Pancreas (tissue), 10 donors: ENCODE measurements around the gene SLC41A3. TPM values are rescaled to one million over a fixed set of nuclear protein-coding genes. Genes with fewer than 3 reads are reported as not detected.
A peak's percentile ranks its signal among the peaks of the same experiment; 100 is the strongest.

ENCODE experiments used
- ATAC-seq, 4 donors: fragments of 200-7000 bp; cut with Tn5 transposase; one replicate each; pipeline versions ENCODE4 v1.8.0 to v1.9.1; 2020; ENCODE audit warnings: mild to moderate bottlenecking in 4 of 4, moderate library complexity in 4 of 4
- DNase-seq, 6 donors: peaks; one replicate each; pipeline ENCODE4 v3.0.0-alpha.2; 2020
- FAIRE-seq: peaks from 2 replicates; lab custom pipeline; 2012; peaks lifted over from hg19 to GRCh38; lab: Jason Lieb, UNC
- H3K27ac ChIP-seq, 4 donors: fragments of 200-600 bp; sonication (generic); 1 replicate in 3 of 4; 2 replicates in 1 of 4; pipeline versions ENCODE4 v1.5.0 to v1.8.0; 2020
- H3K27me3 ChIP-seq, 4 donors: fragments of 200-600 bp; one replicate each; pipeline ENCODE4 v1.8.0; 2021
- H3K36me3 ChIP-seq, 3 donors: fragments of 200-600 bp; sonication (generic) in 1 of 3; one replicate each; pipeline versions ENCODE4 v1.5.0 to v1.8.0; 2020 to 2021
- H3K4me1 ChIP-seq, 3 donors: fragments of 200-600 bp; one replicate each; pipeline ENCODE4 v1.8.0; 2021
- H3K4me3 ChIP-seq, 4 donors: fragments of 200-600 bp; sonication (generic) in 2 of 4; one replicate each; pipeline versions ENCODE4 v1.5.0 to v1.8.0; 2020 to 2021
- H3K9me3 ChIP-seq, 4 donors: fragments of 200-600 bp; one replicate each; pipeline ENCODE4 v1.8.0; 2021
- CTCF ChIP-seq, 4 donors: fragments of 200-600 bp; sonication (generic) in 3 of 4; IDR thresholded peaks; one replicate each; pipeline versions ENCODE4 v1.5.0 to v1.8.0; 2021; ENCODE audit warnings: antibody characterized with exemption in 4 of 4
- WGBS, 2 donors: extraction: QIAGEN DNeasy Blood & Tissue Kit; methylation state at CpG; one replicate each; pipeline ENCODE4 v1.1.7; 2013; 5-methylcytosine and 5-hydroxymethylcytosine counted together
- intact Hi-C, 3 donors: fragments of 100-400 bp; cut with DNase I; formaldehyde crosslinking; loops; one replicate each; pipeline versions ENCODE4 v1.11.1 to v1.14.2; 2022
- polyA plus RNA-seq, 2 donors: library from polyadenylated mRNA; stranded (reverse); fragments of 200-250 nt; gene quantifications; one replicate each; pipeline ENCODE4 v1.2.3, GENCODE V29; 2013
- total RNA-seq, 6 donors: library from RNA; stranded (reverse); fragmentation: NEBNext Ultra II Directional in 4 of 6; extraction: Animal tissue kit (Norgen Biotek cat#: 25700) in 4 of 6; gene quantifications; one replicate each; pipeline versions ENCODE4 v1.2.1 to v1.2.4, GENCODE V29; 2021 to 2023
- donor health status: healthy with polysubstance abuse.
- donor health status: DM: no; HTN: no; CAD: no; lungs with moderate emphysema.
- donor health status: DM: no; HTN: no; CAD: no.
- donor health status: control.
- donor health status: control.
- donor health status: Bipolar disorder and iron deficiency.
- donor health status: DM: yes; HTN: yes; CAD: no.
- donor health status: DM: no; HTN: no; CAD: no.
- donor health status: DM: no; HTN: no; CAD: no.
- donor health status: DM: yes; HTN: yes; CAD: no.

SLC41A3 gene
- total and polyA plus RNA-seq, 8 donors, result 19.4 to 38.1 (median 31.1) TPM

GRCh38 chr3:126112531-126113237 is 28.8 kb upstream of the SLC41A3 start:
- H3K36me3 ChIP-seq, result peaks cover 0 to 8% (median 0%) of the 10 kb centered on the region in 3 donors
- H3K27me3 ChIP-seq, result no peaks in the 10 kb centered on the region
- no peak for ATAC-seq
- no peak for TF ChIP-seq CTCF (IDR thresholded peaks at IDR 0.05)
- H3K9me3 ChIP-seq, result no peaks in the 10 kb centered on the region
- H3K4me1 ChIP-seq, result no peaks in the 10 kb centered on the region
- intact Hi-C loops, result no loop called here
- no peak overlapping the region for H3K4me3 ChIP-seq
- FAIRE-seq, result no peak
- 94 to 95% methylated on average over 13 of the region's 13 CpGs for WGBS, 2 donors
- DNase-seq, result peak in 2 of 6 donors; percentile 6 to 45
- no peak overlapping the region for H3K27ac ChIP-seq

- peak in 3 of 6 donors; percentile 1 to 49 (median 7) for DNase-seq
- no peak for TF ChIP-seq CTCF (IDR thresholded peaks at IDR 0.05)
- H3K9me3 ChIP-seq, result no peaks in the 10 kb centered on the region
- H3K27me3 ChIP-seq, result no peaks in the 10 kb centered on the region
- FAIRE-seq, result no peak
- H3K4me3 ChIP-seq, result no peak overlapping the region
- intact Hi-C loops, result no loop called here
- ATAC-seq, result no peak
- H3K4me1 ChIP-seq, result no peaks in the 10 kb centered on the region
- peaks cover 0 to 8% (median 0%) of the 10 kb centered on the region in 3 donors for H3K36me3 ChIP-seq
- 90 to 94% methylated on average over 17 to 18 of the region's 18 CpGs for WGBS, 2 donors
- H3K27ac ChIP-seq, result no peak overlapping the region
These were observed 27.9 kb upstream of the SLC41A3 start for GRCh38 chr3:126111566-126112475.

GRCh38 chr3:126111126-126111551 is 27.2 kb upstream of the SLC41A3 start:
- TF ChIP-seq CTCF (IDR thresholded peaks at IDR 0.05), result no peak
- Histone ChIP-seq H3K9me3 (no peaks in the 10 kb centered on the region), H3K27ac (no peak overlapping the region), H3K36me3 (peaks cover 0 to 8% (median 0%) of the 10 kb centered on the region in 3 donors), H3K4me1 (no peaks in the 10 kb centered on the region), H3K4me3 (no peak overlapping the region), H3K27me3 (no peaks in the 10 kb centered on the region)
- DNase-seq (peak in 1 of 6 donors; percentile 5), FAIRE-seq (no peak), ATAC-seq (no peak)
- 90 to 91% methylated on average over 10 of the region's 10 CpGs for WGBS, 2 donors
- intact Hi-C loops, result no loop called here

- Histone ChIP-seq H3K4me3 (no peak overlapping the region), H3K27ac (no peak overlapping the region), H3K36me3 (peaks cover 0 to 8% (median 0%) of the 10 kb centered on the region in 3 donors), H3K27me3 (no peaks in the 10 kb centered on the region), H3K9me3 (no peaks in the 10 kb centered on the region), H3K4me1 (no peaks in the 10 kb centered on the region)
- TF ChIP-seq CTCF (IDR thresholded peaks at IDR 0.05), result no peak
- FAIRE-seq (no peak), DNase-seq (peak in 1 of 6 donors; percentile 8), ATAC-seq (no peak)
- intact Hi-C loops, result no loop called here
- WGBS, 2 donors, result 91 to 93% methylated on average over 12 of the region's 12 CpGs
These were observed 26.7 kb upstream of the SLC41A3 start for GRCh38 chr3:126110431-126111125.
